Muscle layer of duodenum (tissue), 2 donors: Measurements from ENCODE around the gene UBA52.
A peak's percentile ranks its signal among the peaks of the same experiment; 100 is the strongest.

Source experiments
- H3K27ac ChIP-seq: one replicate; pipeline ENCODE4 v1.7.0; 2013; ENCODE audit warnings: mild to moderate bottlenecking, low read length
- H3K27me3 ChIP-seq: one replicate; pipeline ENCODE4 v1.7.0; 2013; ENCODE audit warnings: low read depth, mild to moderate bottlenecking, control low read depth, low read length
- H3K36me3 ChIP-seq, 2 donors: one replicate each; pipeline ENCODE4 v1.7.0; 2013; ENCODE audit warnings: low read length in 2 of 2, control low read depth in 1 of 2, mild to moderate bottlenecking in 1 of 2; ENCODE audit not compliant: insufficient read depth in 2 of 2, control insufficient read depth in 1 of 2
- H3K4me1 ChIP-seq, 2 donors: one replicate each; pipeline ENCODE4 v1.7.0; 2013; ENCODE audit warnings: low read length in 2 of 2, mild to moderate bottlenecking in 2 of 2, control low read depth in 1 of 2, moderate library complexity in 1 of 2; ENCODE audit not compliant: insufficient read depth in 2 of 2, control insufficient read depth in 1 of 2
- H3K4me3 ChIP-seq, 2 donors: one replicate each; pipeline ENCODE4 v1.7.0; 2013; ENCODE audit warnings: low read length in 2 of 2, low read depth in 1 of 2, mild to moderate bottlenecking in 1 of 2
- H3K9me3 ChIP-seq, 2 donors: one replicate each; pipeline ENCODE4 v1.7.0; 2013; ENCODE audit warnings: low read length in 2 of 2, control low read depth in 1 of 2, mild to moderate bottlenecking in 1 of 2; ENCODE audit not compliant: control insufficient read depth in 1 of 2
- donor health status: healthy.

The UBA52 gene

DNA sequence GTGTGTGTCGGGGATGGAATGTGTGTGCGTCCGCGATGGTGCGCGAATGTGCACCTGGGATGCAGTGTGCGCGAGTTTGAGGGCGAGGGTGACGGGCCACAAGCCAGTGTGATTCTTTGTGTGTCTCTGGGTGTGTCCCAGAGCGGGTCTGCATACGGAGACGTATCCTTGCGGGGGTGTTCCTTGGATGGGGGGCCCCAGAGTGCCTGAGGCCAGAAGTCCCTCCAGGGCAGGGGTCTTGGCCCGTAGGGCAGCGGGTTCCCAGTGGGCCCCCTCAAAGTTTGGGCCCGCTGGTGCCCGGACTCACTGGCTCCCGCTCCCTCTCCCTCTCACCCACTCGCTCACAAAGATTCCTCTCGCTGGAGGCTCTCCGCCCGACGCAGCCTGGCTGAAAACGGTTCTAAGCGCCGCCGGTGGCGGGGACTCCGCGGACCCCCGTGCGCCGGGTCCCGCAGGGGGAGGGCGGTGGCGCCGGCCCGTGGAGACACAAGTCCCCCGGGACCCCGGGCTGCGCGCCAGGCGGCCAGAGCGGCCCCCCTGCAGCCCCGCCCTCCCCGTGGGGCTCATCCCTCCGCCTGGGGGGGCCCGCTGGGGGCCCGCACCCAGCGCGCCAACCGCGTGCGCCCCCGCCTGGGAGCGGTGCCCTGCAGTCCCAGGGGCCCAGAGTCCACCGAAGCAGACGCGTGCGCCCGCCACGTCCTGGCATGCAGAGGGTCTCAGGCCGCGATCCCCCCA lies 34.1 kb downstream of the UBA52 start:
- peaks cover 53% of the 10 kb centered on the region for H3K27me3 ChIP-seq
- no peaks in the 10 kb centered on the region for H3K9me3 ChIP-seq
- H3K4me3 ChIP-seq = no peak overlapping the region
- peaks cover 0 to 29% of the 10 kb centered on the region in 2 donors for H3K4me1 ChIP-seq
- no peak overlapping the region for H3K27ac ChIP-seq
- H3K36me3 ChIP-seq = no peaks in the 10 kb centered on the region

DNA sequence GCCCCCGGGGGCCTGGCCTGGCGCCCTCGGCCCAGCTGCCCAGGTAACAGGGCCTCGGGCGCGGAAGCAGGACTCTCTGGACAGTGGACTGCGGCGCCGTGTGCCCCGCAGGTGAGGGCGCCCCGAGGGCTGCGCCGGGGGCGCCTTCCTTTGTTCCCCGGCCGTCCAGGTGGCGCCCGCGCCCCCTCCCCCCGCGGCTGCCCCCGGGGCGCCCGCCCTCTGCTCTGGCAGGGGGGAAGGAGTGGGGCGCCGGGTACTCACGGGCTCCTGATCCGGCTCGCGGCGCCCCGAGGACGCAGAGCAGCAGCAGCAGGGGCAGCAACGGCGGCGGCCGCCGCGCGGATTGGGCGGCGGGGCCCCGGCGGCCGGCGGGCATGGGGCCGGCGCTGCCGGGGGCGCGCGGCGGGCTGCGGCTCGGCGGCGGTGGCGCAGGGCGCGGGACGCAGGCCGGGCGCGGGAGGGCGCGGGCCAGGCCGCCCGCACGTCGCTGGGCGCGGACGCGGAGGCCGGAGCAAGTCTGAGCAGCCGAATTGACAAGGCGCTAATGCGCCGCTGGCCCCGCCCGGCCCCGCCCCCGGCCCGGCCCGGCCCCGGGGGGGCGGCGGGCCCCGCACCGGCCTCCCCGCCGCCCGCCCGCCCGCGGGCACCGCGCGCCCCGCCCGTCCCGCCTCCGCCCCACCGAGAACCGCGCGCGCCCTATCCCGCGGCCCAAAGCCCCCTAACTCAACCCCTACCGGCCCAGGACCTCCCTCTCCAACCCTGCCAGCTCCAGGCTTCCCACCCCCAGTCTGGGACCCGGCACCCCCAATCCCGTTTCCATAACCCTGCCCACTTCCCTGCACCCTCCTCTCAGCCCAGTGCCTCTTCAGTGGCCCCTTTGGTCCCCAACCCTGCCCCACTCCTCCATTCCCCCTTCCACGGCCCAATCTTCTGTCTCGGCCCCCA lies 34.9 kb downstream of the UBA52 start, which contains the start of gene CRLF1:
TSS of gene CRLF1 (minus strand) at position 519 of the 945 bp plus-strand sequence. CDS start at position 376, 143 bp downstream.
- Histone ChIP-seq H3K9me3 (no peaks in the 10 kb centered on the region), H3K4me1 (peaks cover 0 to 38% of the 10 kb centered on the region in 2 donors), H3K27me3 (peaks cover 59% of the 10 kb centered on the region), H3K27ac (no peak within 1 kb of the TSS), H3K36me3 (no peaks in the 10 kb centered on the region), H3K4me3 (peak within 1 kb of the TSS in 1 of 2 donors; percentile 44)

DNA sequence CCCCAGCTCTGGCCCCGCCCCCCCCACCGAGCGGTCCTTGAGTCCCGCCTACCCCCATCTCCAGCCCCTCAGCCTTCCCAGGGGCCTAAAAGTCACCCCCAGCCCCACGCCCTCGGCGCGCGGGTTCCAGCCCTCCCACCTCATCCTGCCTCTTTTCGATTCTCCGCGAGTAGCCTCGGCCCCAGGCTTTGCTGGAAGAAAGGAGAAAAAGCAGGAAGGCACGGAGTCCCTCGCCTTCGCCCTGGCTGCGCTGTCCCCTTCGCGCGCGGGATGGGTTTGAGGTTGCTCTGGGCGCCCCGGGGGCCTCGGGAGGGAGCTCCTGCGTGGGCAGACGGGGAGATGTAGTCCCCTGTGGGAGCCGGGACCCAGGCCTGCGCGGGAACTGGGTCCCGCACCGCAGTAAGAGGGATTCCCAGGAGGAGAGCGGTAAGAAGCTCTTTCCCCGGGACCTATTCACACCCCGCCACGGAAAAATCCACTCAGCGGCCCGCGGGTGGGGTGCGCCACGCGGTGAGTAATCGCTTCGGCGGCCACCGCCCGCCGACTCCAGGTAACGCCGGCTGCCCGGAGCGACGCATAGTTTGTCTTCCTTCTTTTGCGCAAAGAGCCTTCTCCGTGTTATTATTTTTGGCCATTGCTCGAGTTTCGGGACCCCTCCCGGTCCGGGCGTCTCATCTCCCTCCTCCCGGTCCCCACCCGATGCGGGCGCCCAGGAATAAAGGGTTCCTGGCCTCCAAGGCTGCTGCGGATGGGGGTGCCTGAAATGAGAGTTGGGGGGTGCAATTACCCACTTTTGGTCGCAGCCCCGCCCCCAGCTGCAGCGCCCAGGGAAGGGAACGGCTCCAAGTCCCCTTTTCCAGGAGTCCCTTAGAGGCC lies 35.8 kb downstream of the UBA52 start:
- Histone ChIP-seq H3K27ac (no peak overlapping the region), H3K4me3 (peak overlapping the region in 1 of 2 donors; percentile 44), H3K4me1 (peaks cover 0 to 47% of the 10 kb centered on the region in 2 donors), H3K27me3 (peaks cover 64% of the 10 kb centered on the region), H3K36me3 (no peaks in the 10 kb centered on the region), H3K9me3 (no peaks in the 10 kb centered on the region)

DNA sequence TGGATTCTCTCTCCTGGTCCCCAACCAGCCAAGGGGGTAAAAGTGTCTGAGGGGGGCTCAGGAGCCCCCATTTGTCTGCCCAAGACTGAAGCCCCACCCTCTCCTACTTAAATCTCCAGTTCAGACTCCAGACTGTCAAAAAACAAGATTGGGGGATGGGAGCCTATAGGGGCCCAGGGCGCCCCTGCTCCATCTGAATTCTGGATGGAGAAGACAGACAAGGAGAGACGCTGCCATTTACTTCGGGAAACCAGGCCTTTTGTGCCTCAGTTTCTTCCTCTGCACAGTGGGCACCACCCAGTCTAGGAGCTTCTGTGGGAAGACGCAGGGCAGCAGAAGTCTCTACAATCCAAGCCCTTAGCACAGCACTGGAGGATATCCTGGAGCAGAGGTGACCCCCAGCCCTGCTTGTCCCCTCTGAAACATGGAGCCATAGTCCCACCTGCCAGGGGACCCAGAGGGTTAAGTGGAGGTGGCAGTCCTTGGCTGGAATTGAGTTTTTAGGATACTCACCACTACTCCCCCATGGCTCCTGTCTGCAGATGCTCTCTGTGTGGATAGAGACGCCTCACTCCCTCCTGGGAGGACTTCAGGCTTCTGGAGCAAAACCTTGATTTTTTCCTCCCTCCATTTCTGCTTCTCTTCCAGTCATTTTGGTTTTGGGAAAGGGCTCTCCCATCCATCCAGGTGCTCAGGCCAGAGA lies 36.6 kb downstream of the UBA52 start:
- H3K27ac ChIP-seq = no peak overlapping the region
- H3K4me3 ChIP-seq = no peak overlapping the region
- H3K36me3 ChIP-seq = no peaks in the 10 kb centered on the region
- H3K4me1 ChIP-seq = peaks cover 0 to 55% of the 10 kb centered on the region in 2 donors
- H3K9me3 ChIP-seq = no peaks in the 10 kb centered on the region
- peaks cover 67% of the 10 kb centered on the region for H3K27me3 ChIP-seq

DNA sequence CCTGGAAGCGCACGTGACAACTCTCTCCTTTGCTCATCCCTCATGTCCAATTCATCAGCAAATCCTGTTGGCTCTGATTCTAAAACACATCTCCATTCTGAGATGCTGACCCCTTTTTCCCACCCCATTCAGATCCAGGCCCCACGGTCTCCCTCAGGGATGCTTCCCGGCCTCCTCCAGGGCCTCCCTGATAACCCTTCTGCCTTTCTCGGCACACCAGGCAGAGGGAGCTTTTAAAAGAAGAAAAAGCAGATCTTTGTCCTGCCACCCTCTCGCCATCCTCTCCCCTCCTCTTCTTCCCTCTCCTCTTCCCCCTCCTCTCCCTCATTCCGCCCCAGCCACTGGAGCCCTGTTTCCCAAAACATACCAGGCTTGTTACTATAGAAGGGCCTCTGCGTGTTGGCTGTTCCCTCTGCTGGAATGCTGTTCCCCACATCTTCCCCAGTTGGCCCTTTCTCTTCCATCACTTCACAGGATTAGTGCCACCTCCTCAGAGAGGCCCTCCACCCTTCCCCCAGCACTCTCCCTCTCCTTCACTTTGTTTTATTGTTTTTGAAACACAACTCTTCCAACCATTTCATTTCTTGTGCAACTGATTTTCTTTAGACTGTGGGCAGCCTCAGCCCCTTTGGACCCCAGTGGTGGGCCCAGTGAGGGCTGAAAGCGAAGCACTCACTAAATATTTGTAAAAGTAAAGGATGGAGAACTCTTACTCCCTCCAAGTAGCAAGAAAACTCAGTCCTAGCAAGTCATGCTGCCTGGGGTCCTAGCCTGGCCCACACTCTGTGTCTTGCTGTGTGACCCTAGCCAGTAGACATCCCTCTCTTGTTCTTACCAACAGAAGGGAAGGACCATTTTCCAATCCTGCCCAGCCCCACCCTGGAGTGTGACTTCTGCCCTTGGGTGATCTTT lies 37.4 kb downstream of the UBA52 start:
- peaks cover 0 to 51% of the 10 kb centered on the region in 2 donors for H3K4me1 ChIP-seq

DNA sequence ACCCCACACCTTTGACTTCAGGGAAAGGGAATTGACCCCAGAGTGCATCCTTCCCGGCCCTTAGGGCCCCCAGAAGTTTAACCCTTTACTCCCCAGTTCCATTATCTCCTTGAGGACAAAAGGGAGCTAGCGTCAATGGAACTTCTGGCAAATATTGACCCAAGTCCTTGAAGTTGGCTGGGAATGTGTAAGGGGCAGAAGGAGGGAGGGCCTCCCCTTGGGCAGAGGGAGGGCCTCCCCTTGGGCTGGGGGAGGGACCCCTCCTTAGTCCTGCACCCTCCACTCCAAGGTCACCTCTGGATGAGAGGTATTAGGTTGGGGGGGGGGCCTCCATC lies 38.0 kb downstream of the UBA52 start:
- Histone ChIP-seq H3K9me3 (no peaks in the 10 kb centered on the region), H3K36me3 (no peaks in the 10 kb centered on the region), H3K27me3 (peaks cover 76% of the 10 kb centered on the region), H3K4me1 (peaks cover 0 to 49% of the 10 kb centered on the region in 2 donors), H3K4me3 (no peak overlapping the region), H3K27ac (no peak overlapping the region)

More for the DNA sequence above, 37.4 kb downstream of the UBA52 start:
- no peaks in the 10 kb centered on the region for H3K36me3 ChIP-seq
- H3K9me3 ChIP-seq = no peaks in the 10 kb centered on the region
- H3K27ac ChIP-seq = no peak overlapping the region
- no peak overlapping the region for H3K4me3 ChIP-seq
- peaks cover 70% of the 10 kb centered on the region for H3K27me3 ChIP-seq

DNA sequence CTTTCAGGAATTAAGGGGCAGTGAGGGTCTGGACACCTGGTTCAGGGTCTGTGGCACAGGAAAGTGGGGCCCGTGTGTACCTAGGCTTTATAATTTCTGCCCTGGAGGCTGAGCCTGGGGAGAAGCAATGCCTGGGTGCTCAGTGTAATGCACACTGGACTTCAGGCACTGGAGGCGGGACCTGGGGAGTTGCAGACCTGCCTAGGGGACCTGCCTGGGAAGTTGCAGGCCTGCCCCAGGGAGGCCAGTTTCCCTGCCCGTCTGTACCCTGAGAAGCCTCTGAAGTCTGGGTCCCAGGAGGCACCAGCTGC lies 38.5 kb downstream of the UBA52 start:
- no peaks in the 10 kb centered on the region for H3K36me3 ChIP-seq
- H3K4me1 ChIP-seq = peaks cover 0 to 49% of the 10 kb centered on the region in 2 donors
- H3K27ac ChIP-seq = no peak overlapping the region
- H3K9me3 ChIP-seq = no peaks in the 10 kb centered on the region
- H3K4me3 ChIP-seq = no peak overlapping the region
- H3K27me3 ChIP-seq = peaks cover 72% of the 10 kb centered on the region

DNA sequence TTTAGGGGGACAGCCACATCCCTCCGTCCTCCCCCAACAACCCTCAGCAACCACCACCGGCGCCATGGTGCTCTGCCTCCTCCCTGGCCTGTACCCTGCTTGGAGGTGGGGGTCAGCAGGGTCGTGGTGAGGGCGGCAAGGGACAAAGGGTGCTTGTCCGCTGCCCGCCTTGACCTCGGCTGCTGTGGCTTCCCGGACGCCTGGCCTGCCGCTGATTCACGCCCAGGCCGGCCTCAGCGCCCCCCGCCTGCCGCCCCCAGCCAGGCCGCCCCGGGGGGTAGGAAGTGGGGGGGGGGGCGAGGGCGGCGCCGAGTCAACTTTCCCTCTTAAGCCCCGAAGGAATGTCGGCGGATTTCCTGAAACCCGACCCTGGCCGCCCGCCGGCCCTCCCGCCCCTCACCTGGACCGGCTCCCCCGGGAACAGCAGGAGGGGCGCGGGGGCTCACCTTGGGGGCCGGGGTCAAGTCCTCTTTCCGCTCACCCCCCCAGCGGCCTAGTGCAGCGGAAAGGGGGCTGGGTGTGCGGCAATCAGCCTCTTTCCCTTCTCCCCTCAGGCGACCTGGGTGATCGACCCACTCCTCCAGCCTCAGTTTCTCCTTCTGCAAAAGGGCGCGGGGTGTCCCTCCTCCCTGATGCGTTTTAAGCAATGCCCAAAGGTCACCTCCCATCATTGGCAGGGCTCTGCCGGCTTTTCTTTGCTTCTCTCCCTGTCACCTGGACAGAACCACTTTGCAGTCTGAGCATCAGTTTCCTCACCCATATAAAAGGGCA lies 39.1 kb downstream of the UBA52 start:
- Histone ChIP-seq H3K27ac (no peak overlapping the region), H3K4me1 (peaks cover 0 to 47% of the 10 kb centered on the region in 2 donors), H3K36me3 (no peaks in the 10 kb centered on the region), H3K9me3 (no peaks in the 10 kb centered on the region), H3K4me3 (no peak overlapping the region), H3K27me3 (peaks cover 67% of the 10 kb centered on the region)

DNA sequence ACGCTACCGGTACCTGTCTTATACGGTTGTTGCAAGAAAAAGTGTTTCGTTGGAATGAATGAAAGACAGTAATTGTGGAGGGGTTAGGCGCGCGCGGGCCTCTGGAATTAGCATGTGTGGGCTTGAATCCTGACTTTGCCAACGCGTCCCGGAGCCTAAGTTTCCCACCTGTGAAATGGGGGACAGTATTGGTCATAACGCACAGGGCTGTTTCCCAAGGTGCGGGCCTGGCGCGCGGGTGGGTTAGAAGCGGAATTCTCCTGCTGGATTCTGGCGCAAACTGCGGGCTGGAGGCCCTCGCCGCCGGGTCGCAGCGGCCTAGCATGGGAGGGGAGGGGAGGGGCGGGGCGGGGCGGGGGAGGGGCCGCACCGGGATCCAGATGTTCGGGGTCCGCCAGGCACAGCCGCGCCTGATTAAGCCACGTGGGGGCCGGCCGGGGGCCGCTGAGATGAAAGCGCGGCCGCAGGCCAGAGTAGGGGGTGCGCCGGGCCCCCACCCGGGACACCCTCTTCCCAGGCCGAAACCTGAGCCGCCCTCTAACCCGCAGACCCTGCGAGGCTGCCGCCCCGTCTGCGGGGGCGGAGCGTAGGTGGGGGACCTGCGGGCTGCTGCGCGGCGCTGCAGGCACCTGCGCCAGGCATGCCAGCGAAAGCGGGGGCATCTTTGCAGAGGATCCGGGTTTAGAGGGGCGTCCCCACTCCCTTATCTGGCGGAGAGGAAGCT lies 39.8 kb downstream of the UBA52 start:
- Histone ChIP-seq H3K27ac (no peak overlapping the region), H3K4me3 (peak overlapping the region in 1 of 2 donors; percentile 78), H3K27me3 (peaks cover 67% of the 10 kb centered on the region)

More for the DNA sequence above, 39.8 kb downstream of the UBA52 start:
- Histone ChIP-seq H3K36me3 (no peaks in the 10 kb centered on the region), H3K9me3 (no peaks in the 10 kb centered on the region), H3K4me1 (peaks cover 0 to 42% of the 10 kb centered on the region in 2 donors)
